Stomach (tissue), 9 donors: ENCODE data around the gene APEX1. TPM values are rescaled to one million over a fixed set of nuclear protein-coding genes. Genes with fewer than 3 reads are reported as not detected.

Source experiments
- DNase-seq, 2 donors: peaks; one replicate each; pipeline versions ENCODE4 v3.0.0 to v3.0.0-alpha.2; 2013 to 2019
- H3K27ac ChIP-seq, 5 donors: fragments of 200-600 bp in 4 of 5; sonication (generic) in 4 of 5; one replicate each; pipeline ENCODE4 v1.5.1; 2013 to 2019; ENCODE audit warnings: mild to moderate bottlenecking in 1 of 5, moderate library complexity in 1 of 5
- H3K27me3 ChIP-seq, 3 donors: fragments of 200-600 bp; sonication (generic); one replicate each; pipeline ENCODE4 v1.5.1; 2017 to 2019; ENCODE audit warnings: mixed run types in 1 of 3
- H3K36me3 ChIP-seq, 4 donors: fragments of 200-600 bp; sonication (generic); 1 replicate in 3 of 4; 2 replicates in 1 of 4; pipeline ENCODE4 v1.5.1; 2016 to 2019
- H3K4me1 ChIP-seq, 4 donors: fragments of 200-600 bp; sonication (generic); one replicate each; pipeline ENCODE4 v1.5.1; 2016 to 2019
- H3K4me3 ChIP-seq, 4 donors: fragments of 200-600 bp; sonication (generic) in 3 of 4; one replicate each; pipeline ENCODE4 v1.5.1; 2016 to 2019; ENCODE audit warnings: mild to moderate bottlenecking in 1 of 4
- H3K9me3 ChIP-seq, 4 donors: fragments of 200-600 bp; sonication (generic); one replicate each; pipeline ENCODE4 v1.5.1; 2016 to 2019
- EP300 ChIP-seq: sonication (generic); formaldehyde crosslinking; IDR thresholded peaks from one replicate; pipeline ENCODE4 v1.6.1; 2017; ENCODE audit warnings: antibody characterized with exemption
- POLR2A ChIP-seq, 4 donors: fragments of 450-650 bp; IDR thresholded peaks; one replicate each; pipeline ENCODE4 v1.6.1; 2016; ENCODE audit warnings: antibody characterized with exemption in 4 of 4, control low read depth in 2 of 4, mild to moderate bottlenecking in 1 of 4, moderate library complexity in 1 of 4
- POLR2AphosphoS5 ChIP-seq, 3 donors: sonication (generic); formaldehyde crosslinking; IDR thresholded peaks; one replicate each; pipeline ENCODE4 v1.6.1; 2016; ENCODE audit warnings: antibody characterized with exemption in 3 of 3
- WGBS, 5 donors: extraction: QIAGEN DNeasy Blood & Tissue Kit in 3 of 5; methylation state at CpG; one replicate each; pipeline versions ENCODE4 v1.1.5 to v1.1.7; 2013 to 2018; 5-methylcytosine and 5-hydroxymethylcytosine counted together
- intact Hi-C: fragments of 100-400 bp; cut with DNase I; formaldehyde crosslinking; loops from one replicate; pipeline ENCODE4 v1.15.1; 2023; ENCODE audit warnings: low total_unique reads
- polyA plus RNA-seq, 3 donors: library from polyadenylated mRNA; stranded (reverse); fragments of 200-250 nt; gene quantifications; one replicate each; pipeline ENCODE4 v1.2.3, GENCODE V29; 2013
- total RNA-seq, 5 donors: library from RNA; depleted of rRNA; stranded (reverse); fragments of >200 nt; gene quantifications; one replicate each; pipeline versions ENCODE4 v1.1.0 to v1.2.3, GENCODE V29; 2014 to 2016
- TF ChIP-seq, protein P1 (sequence below), 7 experiments: fragments of 450-650 bp in 4 of 7; fragments of 200-600 bp in 3 of 7; sonication (generic) in 3 of 7; IDR thresholded peaks; one replicate each; pipeline ENCODE4 v1.5.1; 2016 to 2019; ENCODE audit warnings: antibody characterized with exemption in 7 of 7, control low read depth in 2 of 7, mild to moderate bottlenecking in 1 of 7
- donor health status: healthy with polysubstance abuse.
- donor health status: Bipolar disorder and iron deficiency.
- donor health status: healthy.

APEX1 gene
- total and polyA plus RNA-seq, 8 donors: 70.1 to 219 (median 137) TPM

DNA sequence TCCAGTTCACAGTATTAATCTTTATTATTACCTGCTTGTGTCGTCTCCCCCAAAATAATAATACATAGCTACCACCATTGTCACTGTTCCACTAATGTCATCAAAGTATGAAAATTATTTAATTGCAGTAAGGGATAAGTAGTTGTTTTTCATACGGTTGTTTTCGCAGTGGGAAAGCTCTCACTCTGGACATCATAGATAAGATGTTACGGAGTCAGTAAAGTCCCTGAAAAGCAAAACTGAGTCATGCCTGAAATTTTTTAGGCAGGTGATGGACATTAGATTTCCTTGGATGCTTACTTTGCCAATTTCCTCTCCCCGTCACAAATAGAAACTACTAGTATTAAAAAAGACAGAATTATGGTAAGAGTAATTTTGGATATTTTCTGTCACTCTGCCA lies 27.4 kb downstream of the APEX1 start:
- 88 to 93% (median 90%) methylated on average over 5 of the region's 5 CpGs for WGBS, 5 donors
- H3K36me3 ChIP-seq: peaks cover 0 to 16% (median 4%) of the 10 kb centered on the region in 4 donors
- peaks cover under 1 to 22% (median 8%) of the 10 kb centered on the region in 4 donors for H3K4me1 ChIP-seq
- DNase-seq: no peak
- H3K27ac ChIP-seq: no peak overlapping the region
- no peak overlapping the region for H3K4me3 ChIP-seq
- intact Hi-C loops: no loop called here
- TF ChIP-seq EP300 (no peak), POLR2A (IDR thresholded peaks at IDR 0.05) (no peak), POLR2AphosphoS5 (IDR thresholded peaks at IDR 0.05) (no peak)
- TF ChIP-seq, protein P1, sequence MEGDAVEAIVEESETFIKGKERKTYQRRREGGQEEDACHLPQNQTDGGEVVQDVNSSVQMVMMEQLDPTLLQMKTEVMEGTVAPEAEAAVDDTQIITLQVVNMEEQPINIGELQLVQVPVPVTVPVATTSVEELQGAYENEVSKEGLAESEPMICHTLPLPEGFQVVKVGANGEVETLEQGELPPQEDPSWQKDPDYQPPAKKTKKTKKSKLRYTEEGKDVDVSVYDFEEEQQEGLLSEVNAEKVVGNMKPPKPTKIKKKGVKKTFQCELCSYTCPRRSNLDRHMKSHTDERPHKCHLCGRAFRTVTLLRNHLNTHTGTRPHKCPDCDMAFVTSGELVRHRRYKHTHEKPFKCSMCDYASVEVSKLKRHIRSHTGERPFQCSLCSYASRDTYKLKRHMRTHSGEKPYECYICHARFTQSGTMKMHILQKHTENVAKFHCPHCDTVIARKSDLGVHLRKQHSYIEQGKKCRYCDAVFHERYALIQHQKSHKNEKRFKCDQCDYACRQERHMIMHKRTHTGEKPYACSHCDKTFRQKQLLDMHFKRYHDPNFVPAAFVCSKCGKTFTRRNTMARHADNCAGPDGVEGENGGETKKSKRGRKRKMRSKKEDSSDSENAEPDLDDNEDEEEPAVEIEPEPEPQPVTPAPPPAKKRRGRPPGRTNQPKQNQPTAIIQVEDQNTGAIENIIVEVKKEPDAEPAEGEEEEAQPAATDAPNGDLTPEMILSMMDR (IDR thresholded peaks at IDR 0.05): no peak
- H3K27me3 ChIP-seq: no peaks in the 10 kb centered on the region
- H3K9me3 ChIP-seq: no peaks in the 10 kb centered on the region

DNA sequence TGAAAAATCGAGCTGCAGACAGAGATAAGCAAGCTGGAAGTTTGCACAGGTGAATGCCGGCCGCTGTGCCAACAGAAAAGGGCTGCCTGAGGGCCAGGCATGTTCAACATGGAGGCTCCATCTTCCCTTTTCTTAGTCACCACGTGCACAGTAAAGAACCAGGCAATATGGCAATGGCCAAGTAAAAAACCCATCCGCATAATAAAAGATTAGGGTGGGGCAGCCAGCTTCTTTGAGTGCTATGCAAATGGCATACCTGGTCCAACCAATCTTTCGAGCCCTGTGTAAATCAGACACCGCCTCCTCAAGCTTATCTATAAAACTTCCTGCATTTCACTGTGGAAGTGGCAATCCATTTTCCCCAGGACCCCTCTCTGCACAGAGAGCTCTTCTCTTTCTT lies 30.9 kb downstream of the APEX1 start:
- Histone ChIP-seq H3K4me1 (peaks cover 0 to 17% (median 3%) of the 10 kb centered on the region in 4 donors), H3K27me3 (no peaks in the 10 kb centered on the region), H3K36me3 (no peaks in the 10 kb centered on the region), H3K4me3 (no peak overlapping the region), H3K27ac (no peak overlapping the region), H3K9me3 (no peaks in the 10 kb centered on the region)
- DNase-seq: no peak
- intact Hi-C loops: no loop called here
- 40 to 61% (median 47%) methylated on average over 7 of the region's 7 CpGs for WGBS, 5 donors
- TF ChIP-seq, protein P1 (IDR thresholded peaks at IDR 0.05): no peak
- TF ChIP-seq EP300 (no peak), POLR2A (IDR thresholded peaks at IDR 0.05) (no peak), POLR2AphosphoS5 (IDR thresholded peaks at IDR 0.05) (no peak)

DNA sequence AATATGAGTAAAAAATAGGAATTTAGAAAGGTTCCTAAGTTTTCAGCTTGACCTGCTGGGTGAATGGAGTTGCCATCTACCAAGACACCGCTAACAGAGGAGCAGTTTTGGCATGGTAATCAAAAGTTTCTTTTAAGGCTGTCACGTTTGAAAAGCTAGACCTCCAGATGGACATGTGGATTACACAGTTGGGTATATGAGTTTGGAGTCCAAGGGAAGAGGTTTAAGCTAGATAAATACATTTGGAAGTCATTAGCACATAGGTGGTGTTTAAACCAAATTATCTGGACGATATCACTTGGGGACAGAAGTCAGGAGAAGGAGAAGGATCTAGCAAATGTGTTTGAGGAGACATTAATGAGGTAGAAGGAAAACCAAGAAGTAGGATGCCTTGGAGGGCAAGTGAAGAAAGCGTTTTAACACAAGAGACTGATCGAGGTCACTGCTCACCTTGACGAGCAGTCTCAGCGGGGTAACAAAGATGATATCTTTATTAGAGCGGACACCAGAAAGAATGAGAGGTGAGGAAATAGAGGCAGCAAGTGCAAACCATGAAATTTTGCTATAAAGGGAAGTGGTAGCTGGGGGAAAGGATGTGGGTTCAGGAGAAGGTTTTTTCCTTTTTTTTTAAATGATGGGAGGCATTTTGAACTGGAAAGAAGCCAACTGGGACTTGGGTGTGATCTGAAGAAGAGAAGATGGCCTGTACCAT lies 31.8 kb downstream of the APEX1 start:
- peaks cover 0 to 17% (median 3%) of the 10 kb centered on the region in 4 donors for H3K4me1 ChIP-seq
- H3K27ac ChIP-seq: no peak overlapping the region
- TF ChIP-seq, protein P1 (IDR thresholded peaks at IDR 0.05): no peak
- TF ChIP-seq EP300: no peak
- TF ChIP-seq POLR2AphosphoS5 (IDR thresholded peaks at IDR 0.05): no peak
- H3K4me3 ChIP-seq: no peak overlapping the region
- intact Hi-C loops: no loop called here
- 82 to 84% (median 84%) methylated on average over 8 of the region's 8 CpGs for WGBS, 5 donors
- H3K9me3 ChIP-seq: no peaks in the 10 kb centered on the region
- no peak for DNase-seq
- no peaks in the 10 kb centered on the region for H3K36me3 ChIP-seq
- H3K27me3 ChIP-seq: no peaks in the 10 kb centered on the region

DNA sequence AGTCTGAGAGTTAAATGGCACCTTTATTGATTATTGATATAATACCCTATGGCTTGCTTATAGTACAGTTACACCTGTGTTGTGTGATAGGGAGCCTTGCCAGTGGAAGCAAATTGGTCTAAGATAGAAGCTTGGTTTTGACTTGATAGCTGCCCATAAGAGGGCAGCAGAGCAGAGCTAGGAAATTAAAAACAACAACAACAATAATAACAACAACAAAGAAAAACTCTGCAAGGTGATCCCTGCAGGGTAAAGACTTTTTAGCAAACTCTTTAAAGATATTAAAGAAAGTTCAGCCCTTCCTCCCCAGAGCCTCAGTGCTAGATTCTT lies 32.3 kb downstream of the APEX1 start:
- TF ChIP-seq POLR2A (IDR thresholded peaks at IDR 0.05) (no peak), EP300 (no peak)
- intact Hi-C loops: no loop called here
- Histone ChIP-seq H3K9me3 (no peaks in the 10 kb centered on the region), H3K27ac (no peak overlapping the region), H3K4me1 (peaks cover 0 to 17% (median 3%) of the 10 kb centered on the region in 4 donors), H3K27me3 (no peaks in the 10 kb centered on the region), H3K4me3 (no peak overlapping the region), H3K36me3 (no peaks in the 10 kb centered on the region)
- DNase-seq: no peak
